Measurements from ENCODE around the gene GATM. TPM values are rescaled to one million over a fixed set of nuclear protein-coding genes. Genes with fewer than 3 reads are reported as not detected.

The GATM gene
- total RNA-seq: 0.37 and 0.40 TPM in 2 replicates

GRCh38 chr15:45378149-45378912 is at the start of gene GATM:
Gene GATM (minus strand): TSS chr15:45378544. CDS start chr15:45378453, 91 bp downstream.

Other genes starting within 250 kb of the GATM start
- not detected in 2 replicates for gene DUOXA1, start 248.7 kb downstream of the GATM start, total RNA-seq
- not detected in 2 replicates for gene DUOX1, start 248.6 kb downstream of the GATM start, total RNA-seq
- 1.2 and 1.4 TPM in 2 replicates for gene SHF, start 190.6 kb downstream of the GATM start, total RNA-seq
- not detected in 2 replicates for gene SLC28A2, start 126.3 kb downstream of the GATM start, total RNA-seq
- 12.8 and 15.0 TPM in 2 replicates for gene SLC30A4, start 144.2 kb upstream of the GATM start, total RNA-seq
- gene BLOC1S6, start 208.8 kb upstream of the GATM start, total RNA-seq: 92.1 and 114 TPM in 2 replicates

Data from aortic smooth muscle cell (primary cell).